G401 (cell line): ENCODE data around the gene SPTBN5. TPM values are rescaled to one million over a fixed set of nuclear protein-coding genes. Genes with fewer than 3 reads are reported as not detected.

Source experiments
- DNase-seq: peaks from one replicate; pipeline ENCODE4 v3.0.0-alpha.2; 2015; ENCODE audit warnings: low spot score
- in situ Hi-C: cut with HindIII; loops from 2 replicates; pipeline ENCODE4 v1.10.0; 2016; ENCODE audit warnings: low sequenced_read_pairs, mixed read lengths
- total RNA-seq: library from RNA; depleted of rRNA; stranded (reverse); fragments of >200 nt; shearing (Covaris generic); gene quantifications from 2 replicates; pipeline ENCODE4 v1.2.3, GENCODE V29; 2014

Gene SPTBN5
- total RNA-seq, 1 experiment from 2014 or later = 3.5 TPM

DNA sequence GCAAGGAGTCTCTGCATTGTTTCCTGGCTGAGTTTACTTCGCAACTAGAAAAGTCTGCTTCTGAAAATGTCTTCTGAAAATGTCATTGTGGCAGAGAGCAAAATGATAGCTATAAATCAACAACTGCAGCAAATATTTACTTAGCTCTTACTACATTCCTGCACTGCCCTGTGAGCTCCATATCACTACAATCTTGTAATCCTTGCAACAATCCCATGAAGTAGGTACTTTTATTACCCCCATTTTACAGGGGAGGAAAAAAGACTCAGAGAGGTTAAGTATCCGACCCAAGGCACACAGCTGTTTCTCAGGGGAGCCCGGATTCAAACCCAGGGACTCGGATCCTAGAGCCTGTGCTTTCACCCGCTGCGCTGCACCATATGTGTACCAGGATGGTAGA, 34.2 kb upstream of the SPTBN5 start:
- in situ Hi-C loops = no loop called here
- no peak for DNase-seq

DNA sequence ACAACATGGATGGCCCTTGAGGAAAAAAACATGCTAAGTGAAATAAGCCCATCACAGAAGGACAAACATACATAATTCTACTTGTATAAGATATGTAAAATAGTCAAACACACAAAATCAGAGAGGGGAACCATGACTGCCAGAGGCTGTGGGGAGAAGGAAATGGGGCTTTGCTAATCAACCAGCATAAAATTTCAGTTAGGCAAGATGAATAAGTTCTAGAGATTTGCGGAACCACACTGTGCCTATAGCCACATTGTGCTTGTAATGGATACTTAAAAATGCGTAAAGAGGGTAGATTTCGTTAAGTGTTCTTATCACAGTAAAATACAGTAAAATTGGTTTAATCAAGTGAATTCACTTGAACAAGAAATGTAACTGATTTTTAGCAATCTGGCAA, 33.7 kb upstream of the SPTBN5 start:
- DNase-seq = no peak
- in situ Hi-C loops = no loop called here

DNA sequence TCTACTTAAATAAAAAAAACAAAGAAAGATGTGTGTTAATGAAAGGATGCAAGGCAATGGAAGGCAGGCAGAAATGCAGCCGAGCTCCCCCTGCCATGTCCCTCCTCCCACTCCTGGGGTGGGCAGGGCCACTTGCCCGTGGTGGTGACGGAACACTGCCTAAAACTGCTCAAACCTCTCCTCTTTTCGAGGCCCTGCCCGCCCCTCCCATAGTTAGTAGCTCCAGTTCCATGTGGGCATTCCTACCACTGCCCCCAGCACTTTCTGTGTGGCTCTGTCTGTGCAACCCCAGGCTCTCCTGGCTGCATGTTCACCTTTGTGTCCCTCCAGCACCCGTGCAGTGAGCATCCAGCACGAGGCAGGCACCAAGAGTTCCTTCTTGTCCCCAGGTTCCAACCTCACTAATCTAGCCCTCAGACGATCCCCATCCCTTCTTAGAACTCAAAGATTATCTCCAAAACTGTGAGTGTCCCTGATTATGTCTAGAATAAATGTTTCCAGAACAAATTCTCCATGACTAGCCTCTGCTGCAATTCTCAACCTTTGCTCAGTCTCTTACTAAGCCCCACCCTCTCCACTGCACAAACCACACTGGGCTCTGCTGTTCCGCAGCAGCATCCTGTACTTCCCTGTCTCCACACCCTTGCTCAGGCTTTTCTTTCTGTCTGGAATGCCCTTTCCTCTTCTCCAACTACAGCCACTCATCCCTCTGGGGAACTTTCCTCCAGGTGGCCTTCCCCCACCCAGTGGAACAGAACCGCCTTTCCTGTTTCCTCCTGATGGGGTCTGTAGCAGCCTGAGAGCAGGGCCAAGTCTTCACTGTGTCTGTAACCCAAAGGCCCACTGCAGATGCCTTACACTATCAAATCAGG, 32.6 kb upstream of the SPTBN5 start:
- no peak for DNase-seq
- in situ Hi-C loops = no loop called here

DNA sequence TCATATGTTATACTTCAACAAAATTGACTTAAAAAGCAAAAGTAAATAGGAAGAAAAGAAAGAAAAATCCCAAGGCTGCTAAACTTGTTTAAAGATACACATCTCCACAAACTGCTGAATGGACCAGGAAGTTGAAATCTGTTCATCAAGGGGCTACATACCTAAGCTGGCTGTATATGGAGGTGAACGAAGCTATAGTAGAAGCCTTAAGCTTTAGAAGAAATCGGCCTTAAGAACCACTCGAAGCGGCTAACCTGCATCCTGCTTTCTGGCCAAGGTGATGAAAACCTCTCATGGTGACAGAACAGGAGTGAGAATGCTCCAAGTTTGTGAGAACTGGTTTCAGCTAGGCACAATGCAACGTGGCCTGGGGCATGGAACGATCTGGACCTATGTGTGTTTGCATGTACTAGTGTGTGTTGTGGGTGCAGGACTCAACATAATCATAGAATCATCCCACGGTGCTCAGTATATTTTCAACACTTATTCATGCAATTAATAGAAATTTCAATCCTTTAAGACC, 31.3 kb upstream of the SPTBN5 start:
- no peak for DNase-seq
- in situ Hi-C loops = no loop called here

DNA sequence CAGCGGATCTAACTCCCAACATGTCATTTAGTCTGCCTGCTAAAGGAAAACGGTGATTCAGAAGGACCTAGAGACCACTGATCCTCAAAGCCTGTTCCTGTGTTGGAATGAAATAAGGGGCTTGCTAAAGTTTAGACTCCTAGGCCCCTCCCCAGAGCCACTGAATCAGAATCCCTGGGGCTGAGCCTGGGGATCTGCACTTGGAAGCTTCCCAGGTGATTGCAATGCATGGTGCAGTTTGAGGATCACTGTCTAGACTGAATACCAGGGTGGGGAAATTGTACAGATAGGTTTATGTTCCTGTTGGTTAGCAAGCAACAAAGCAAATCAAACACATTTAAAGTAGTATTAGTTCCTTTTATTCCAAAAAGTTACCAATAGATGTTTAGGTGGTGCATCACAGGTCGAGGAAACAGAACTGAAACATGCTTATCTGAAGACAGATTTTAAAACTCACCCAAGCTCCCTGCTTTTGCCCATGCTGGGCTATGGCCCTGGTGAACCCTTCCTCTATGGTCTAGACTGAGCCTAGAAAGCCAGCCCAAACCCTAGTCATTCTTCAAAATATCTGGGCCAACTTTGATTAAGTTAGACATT, 29.6 kb upstream of the SPTBN5 start:
- DNase-seq = no peak
- in situ Hi-C loops = no loop called here

DNA sequence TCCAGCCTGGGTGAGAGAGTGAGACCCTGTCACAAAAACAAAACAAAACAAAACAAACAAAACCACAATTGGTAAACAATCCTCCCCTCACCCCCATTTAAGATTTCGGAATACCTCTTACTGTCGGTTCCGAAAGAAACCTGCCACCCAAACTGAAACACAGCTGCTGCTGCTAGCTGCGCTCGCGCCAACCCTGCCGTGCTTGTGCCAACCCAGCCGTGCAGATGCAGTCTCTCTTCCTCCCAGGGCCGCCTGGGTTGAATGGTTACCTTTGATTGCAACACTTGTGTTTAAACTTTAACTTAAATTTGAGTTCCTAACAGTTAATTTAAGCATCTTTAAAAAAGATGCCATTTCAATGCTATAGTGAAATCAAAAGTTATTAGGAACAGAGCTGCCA, 28.5 kb upstream of the SPTBN5 start:
- in situ Hi-C loops = no loop called here
- no peak for DNase-seq

DNA sequence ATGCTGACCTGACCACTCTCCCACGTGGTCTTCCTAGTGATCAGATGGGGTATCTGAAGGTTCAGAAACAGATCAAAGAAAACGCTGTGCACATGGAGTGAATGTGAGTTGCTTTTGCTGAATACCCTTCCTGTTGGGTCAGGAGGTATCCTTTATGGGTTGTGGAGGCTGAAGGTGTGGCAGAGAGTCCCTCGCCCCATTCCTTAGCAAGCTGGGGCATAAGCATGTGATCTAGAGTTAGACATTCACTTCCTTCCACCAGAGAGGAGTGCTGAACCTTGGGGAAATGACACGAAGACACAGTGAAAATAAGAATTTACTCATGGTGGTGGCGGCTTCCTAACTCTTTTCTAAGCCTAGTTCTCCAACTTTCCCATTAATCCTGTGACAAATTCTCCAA, 27.8 kb upstream of the SPTBN5 start:
- in situ Hi-C loops = no loop called here
- no peak for DNase-seq

DNA sequence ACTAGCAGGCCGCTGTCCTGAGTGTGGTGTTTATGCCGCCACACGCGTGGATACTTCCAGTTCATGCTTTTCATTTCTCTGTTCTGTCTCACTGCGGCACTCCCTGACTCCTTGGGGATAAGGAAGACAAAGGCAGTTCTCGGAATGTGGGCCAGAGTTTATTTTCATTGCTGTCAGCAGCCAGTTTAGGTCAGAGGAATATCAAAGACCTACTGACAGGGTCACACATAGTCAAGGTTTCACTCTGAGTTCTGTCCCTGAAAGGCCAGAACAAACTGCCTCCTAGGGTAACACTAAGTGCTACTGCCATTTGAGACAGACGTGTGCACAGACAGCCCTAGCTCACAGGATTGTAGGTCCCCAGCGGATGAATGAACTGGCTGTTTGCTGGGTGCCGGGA, 27.3 kb upstream of the SPTBN5 start:
- in situ Hi-C loops = no loop called here
- DNase-seq = no peak

DNA sequence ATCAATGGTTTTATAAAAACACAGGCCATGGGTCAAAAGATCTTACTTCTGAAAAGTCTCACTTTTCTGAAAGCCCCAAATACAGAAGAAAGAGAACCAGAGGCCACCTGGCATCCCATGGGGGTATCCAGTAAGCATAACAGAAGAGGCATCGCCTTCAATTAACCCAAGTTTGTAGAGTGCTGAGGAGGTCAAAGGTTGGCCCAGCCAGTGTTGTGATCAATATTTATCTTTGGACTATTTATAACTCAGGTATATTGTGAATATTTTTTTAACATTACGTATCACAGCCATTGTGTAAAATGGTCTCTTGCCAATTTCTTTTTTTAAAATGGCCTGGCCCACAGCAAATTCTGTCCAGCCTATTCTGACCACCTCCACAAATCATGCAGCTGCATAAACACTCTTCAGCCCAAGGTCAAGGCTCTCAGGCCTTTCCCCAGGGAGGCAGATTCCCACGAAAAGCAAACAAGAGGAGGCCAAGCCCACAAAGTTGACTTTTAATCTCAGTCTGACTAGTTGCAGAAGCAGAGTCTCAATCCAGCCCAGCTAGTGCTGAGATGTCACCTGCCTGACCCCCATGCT, 26.2 kb upstream of the SPTBN5 start:
- in situ Hi-C loops = no loop called here
- DNase-seq = no peak

DNA sequence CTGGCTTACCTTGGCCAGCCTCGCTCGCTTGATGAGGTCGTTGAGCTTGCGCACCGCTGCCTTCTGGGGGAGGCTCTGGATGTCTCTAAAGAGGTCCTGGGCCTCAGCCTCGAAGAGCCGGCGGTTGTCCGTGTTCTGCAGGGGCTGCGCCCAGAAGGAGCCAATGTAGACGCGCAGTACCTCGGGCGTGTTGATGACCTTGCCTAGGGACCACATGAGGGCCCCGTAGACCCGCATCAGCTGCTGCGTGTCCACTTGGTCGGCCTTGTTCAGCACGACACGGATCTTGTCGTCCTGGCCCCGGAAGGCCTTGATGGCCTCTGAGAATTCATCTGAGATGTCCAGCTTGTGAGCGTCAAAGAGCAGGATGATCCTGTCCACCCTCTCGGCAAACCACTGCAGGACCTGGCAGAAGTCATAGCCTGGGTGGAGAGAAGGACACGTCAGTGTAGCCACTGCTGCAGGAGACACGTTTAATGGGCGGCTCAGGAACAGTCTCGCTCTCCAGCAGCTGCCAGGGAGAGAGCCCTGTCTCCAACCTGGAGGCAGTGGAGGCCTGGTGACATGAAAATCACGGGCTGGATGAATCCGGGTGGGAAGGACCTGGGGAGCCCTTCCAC, 25.5 kb upstream of the SPTBN5 start:
- in situ Hi-C loops = no loop called here

DNA sequence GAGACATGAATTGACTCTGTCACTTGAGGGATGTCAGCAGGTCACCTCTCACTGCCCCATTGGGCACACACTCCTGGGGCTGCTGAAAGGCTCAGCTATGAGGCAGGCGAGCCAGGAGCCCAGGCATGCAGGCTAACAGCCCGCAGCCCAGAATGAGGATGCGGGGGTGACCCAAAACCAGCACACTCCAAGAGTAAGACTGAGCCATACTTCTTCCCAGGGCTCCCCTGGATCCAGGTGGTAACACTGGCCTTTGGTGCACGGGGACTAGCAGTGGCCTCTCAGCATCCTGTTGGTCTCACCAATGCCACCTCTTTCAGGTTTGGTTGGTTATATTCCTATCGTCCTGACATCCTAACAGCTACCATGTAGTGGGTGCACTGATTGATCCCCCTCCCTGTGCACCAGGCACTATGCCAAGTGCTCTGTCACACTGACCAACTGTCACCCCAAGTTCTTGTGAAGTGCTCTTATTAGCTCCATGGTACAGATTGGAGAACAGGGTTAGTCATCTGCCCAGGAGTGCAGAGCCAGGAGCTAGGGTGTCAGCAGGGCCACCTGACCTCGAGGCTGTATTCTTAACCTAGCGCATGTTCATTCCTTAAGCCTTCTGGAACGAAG, 24.8 kb upstream of the SPTBN5 start:
- no peak for DNase-seq
- in situ Hi-C loops = no loop called here

More for the DNA sequence above, 25.5 kb upstream of the SPTBN5 start:
- DNase-seq = no peak

DNA sequence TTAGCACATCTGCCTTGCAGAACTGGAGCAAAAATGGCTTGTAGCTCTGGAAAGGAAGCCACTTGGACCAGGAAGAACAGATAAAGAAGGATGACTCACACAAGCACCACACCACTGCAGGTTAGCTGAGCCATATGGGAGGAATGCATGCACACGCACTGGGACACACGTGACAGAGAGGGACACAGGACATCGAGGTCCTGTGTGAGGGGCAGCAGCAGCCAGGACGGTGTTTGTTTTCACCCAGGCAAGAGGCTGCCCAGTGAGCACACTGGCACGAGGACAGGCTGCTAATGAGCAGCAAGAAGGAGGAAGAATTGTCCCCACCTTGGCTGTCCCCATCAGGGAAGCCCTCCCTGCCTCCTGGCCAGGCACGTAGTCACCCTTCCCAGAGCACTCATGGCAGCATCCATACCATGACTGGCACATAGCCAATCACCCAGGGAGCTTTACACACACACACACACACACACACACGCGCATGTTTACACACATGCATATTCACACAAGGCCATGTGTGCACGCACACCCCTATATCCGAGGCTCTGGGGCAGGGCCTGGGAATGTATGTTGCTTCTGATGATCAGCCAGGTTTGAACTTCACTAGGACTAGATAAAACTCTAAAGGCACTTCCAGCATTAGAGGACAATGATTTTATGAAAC, 24.0 kb upstream of the SPTBN5 start:
- in situ Hi-C loops = no loop called here
- DNase-seq = no peak

DNA sequence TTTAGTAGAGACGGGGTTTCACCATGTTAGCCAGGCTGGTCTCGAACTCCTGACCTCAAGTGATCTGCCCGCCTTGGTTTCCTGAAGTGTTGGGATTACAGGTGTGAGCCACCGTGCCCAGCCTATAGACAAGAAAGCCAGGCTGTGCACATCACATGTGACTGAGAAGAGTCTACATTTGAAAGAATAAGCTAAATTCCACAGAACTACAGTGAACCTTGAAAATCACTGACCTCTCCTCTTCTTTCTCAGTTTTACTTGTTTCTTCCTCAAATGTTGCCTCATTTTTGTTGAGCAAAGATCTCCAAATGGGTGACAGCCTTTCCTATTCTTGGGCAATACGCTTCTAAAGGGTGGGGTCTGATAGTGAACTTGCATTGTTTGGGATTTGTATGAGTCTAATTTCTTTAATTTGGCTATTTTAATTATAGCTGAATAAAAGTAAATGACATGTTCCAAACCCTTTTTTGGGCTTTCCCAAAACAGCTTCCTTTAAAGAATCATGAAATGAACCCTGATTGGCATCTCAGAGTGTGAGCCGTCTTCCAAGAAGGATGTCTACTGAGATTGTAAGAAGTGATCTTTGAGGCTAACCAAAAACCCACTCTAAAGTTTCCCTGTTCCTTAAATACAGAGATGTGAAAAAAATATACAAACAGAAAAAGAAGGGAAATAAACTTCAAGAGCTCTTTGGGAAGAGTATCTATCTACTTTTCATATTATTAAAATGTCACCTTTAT, 21.6 kb upstream of the SPTBN5 start:
- in situ Hi-C loops = no loop called here
- no peak for DNase-seq

DNA sequence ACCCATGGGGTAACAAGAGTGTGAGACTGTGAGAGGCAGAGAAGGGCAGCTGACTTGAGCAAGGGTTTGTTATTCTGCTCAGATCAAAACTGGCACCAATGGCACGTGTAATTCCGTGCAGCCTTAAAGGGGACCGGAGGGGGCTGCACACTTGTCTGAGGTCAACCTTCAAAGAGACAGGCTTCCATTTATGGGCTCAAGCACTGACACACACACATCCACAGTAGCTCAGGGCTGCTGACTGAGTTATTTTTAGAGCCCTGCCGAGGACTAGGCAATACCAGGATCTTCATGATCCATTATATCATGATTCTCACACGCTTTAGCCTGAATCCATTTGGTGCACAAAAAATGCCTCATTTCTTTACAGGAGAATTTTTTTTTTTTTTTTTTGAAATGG, 20.6 kb upstream of the SPTBN5 start:
- no peak for DNase-seq
- in situ Hi-C loops = no loop called here

DNA sequence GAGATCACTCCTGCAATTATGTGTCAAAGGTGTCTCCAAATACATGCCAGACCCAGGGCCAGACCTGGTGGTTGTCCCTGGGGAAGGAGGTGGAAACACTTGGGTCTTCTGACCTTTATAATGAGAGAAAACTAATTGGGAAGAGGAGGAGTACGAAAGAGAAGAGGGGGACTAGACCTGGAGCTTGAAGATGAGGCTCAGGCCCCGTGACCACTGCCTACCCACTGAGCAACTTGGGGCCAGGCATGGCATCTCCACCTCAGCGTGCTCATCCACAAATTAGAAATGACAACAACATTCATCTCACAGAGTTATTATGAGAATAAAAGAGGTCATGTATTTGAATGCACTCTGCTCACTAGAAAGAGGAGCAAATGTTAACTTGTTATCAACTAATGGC, 19.4 kb upstream of the SPTBN5 start:
- DNase-seq = peak; percentile 69
- in situ Hi-C loops = no loop called here

DNA sequence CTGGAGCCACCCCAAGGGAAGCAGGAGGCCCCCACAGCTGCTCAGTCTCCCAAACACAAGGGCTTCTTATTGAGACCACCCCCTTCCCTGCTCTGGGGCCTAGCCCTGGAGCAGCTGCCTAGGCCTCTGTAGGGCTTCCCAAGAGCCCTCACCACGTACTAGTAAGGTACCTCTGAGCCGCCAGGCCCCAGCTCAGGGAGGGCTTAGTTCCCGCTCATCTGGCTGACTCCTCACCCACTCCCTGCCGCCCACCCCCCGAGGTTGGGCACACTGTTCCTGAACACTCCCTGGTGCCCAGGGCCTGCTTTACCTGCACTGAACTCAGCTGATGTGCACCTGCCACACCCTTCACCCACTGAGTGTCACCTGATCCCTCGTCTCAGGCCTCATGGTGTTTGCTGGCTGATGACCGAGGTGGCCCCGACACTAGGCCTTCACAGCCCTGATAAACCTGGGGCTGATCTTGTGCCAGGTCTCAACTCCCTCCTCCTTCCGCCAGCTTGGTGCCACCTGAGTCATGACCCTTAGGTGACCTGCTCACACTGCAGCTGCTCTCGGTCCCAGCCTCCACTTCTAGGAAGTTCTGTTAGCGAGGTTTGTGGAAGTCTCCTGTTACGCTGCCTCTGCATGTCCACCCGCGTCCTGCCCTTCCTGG, 18.0 kb upstream of the SPTBN5 start:
- no peak for DNase-seq
- in situ Hi-C loops = no loop called here

DNA sequence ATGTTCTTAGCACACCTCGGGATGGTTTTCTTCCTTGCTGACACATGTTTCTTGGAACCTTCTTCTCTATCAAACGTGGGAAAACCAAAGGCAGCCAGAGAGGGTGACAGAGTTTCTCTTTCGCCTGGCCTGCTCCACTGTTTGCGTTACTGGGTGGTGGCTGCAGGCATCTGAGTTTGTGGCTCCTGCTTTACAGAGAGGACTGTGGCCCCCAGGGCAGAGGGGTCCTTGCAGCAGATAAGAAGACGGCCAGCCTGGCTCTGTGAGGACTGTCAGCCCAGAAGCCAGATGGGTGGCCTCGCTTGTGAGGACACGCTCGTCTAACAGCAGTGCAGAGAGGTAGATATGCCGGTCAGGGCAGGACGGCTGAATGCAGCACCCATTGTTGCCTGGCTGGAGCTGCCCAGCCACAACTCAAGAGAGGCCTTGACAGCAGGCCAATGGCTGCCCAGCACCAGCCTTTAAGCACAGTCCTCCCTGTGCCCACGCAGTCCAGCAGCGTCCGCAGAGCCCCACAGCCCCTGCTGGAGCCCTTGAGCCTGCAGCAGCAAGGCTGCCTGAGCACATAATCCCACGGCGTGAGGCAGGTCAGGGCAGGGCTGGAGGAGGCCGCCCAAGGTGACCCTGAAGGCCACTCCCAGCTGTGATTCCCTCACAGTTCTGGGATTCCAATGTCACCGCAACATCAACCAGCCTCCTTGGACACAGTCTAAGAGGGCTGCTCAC, 15.0 kb upstream of the SPTBN5 start:
- no peak for DNase-seq
- in situ Hi-C loops = loop anchor here (5.0 kb wide), 1 partner anchor 107 kb away; no protein-coding TSS in a partner anchor
